ENCODE data around the gene SLC24A1. TPM values are rescaled to one million over a fixed set of nuclear protein-coding genes. Genes with fewer than 3 reads are reported as not detected.

Gene SLC24A1
- 1 to 10 TPM; 6.7 to 8.3 TPM for total RNA-seq

GRCh38 chr15:65621638-65622037 lies at the start of gene SLC24A1:
TSS of gene SLC24A1 (plus strand) at chr15:65621938. CDS start at chr15:65624081, 2,143 bp downstream.

GRCh38 chr15:65610871-65611718 lies 10.6 kb upstream of the SLC24A1 start, which contains the start of gene INTS14:
TSS of gene INTS14 (minus strand) at chr15:65611131. CDS start at chr15:65607380, 3,751 bp downstream.

Small RNA genes lying within 50 kb of the gene (small RNA-seq; reads per million reads assigned to genes)
- 0 reads per million in 2 donors for gene SNORD13E

Other genes with a start within 250 kb of the SLC24A1 start
- not detected for gene IGDCC3, start 243.9 kb upstream of the SLC24A1 start, total RNA-seq
- under 1 TPM; 0.67 to 0.69 TPM for gene IGDCC4, start 199.0 kb upstream of the SLC24A1 start, total RNA-seq
- gene DPP8, start 104.2 kb upstream of the SLC24A1 start, total RNA-seq: 10 to 100 TPM; 41.0 to 49.2 TPM
- 100 to 1,000 TPM; 132 to 150 TPM for gene HACD3, start 91.5 kb upstream of the SLC24A1 start, total RNA-seq
- 10 to 100 TPM; 35.8 to 53.3 TPM for gene INTS14, start 10.8 kb upstream of the SLC24A1 start, total RNA-seq
- 10 to 100 TPM; 23.0 to 28.2 TPM for gene DENND4A, start 170.4 kb downstream of the SLC24A1 start, total RNA-seq
- 100 to 1,000 TPM; 117 to 137 TPM for gene RAB11A, start 247.6 kb downstream of the SLC24A1 start, total RNA-seq

Measured in melanocyte of skin (primary cell).